ENCODE data around the gene GALE. TPM values are rescaled to one million over a fixed set of nuclear protein-coding genes. Genes with fewer than 3 reads are reported as not detected.

The GALE gene
- polyA plus RNA-seq, 3 donors: 17.6 to 21.9 (median 18.0) TPM

- Mint-ChIP-seq H3K4me3 (peak overlapping the region; percentile 89 to 95), H3K27ac (peak overlapping the region; percentile 84 to 97 (median 92)), H3K4me1 (peaks cover 39% of the 10 kb centered on the region), H3K9me3 (no peaks in the 10 kb centered on the region), H3K36me3 (peaks cover 38 to 59% of the 10 kb centered on the region in 2 donors), H3K27me3 (ENCODE audit: low read depth in 3 of 3) (peaks cover 0 to 3% (median 0%) of the 10 kb centered on the region in 3 donors)
- Histone ChIP-seq H3K36me3 (replicated peaks in 1 of 2; ENCODE audit: control insufficient read depth in 1 of 2, insufficient read depth in 2 of 2, low read length in 2 of 2) (peaks cover 23 to 58% of the 10 kb centered on the region in 2 donors), H3K79me2 (ENCODE audit: insufficient read depth, low read length) (peaks cover 5% of the 10 kb centered on the region), H4K20me1 (ENCODE audit: insufficient read depth, low read length) (no peaks in the 10 kb centered on the region), H3K4me2 (replicated peaks; ENCODE audit: extremely low read depth, low read length, poor library complexity, severe bottlenecking) (peak overlapping the region; percentile 98), H3K27me3 (ENCODE audit: control insufficient read depth in 2 of 2, insufficient read depth in 2 of 2, low read length in 2 of 2) (no peaks in the 10 kb centered on the region), H3K9ac (ENCODE audit: insufficient read depth, low read length, poor library complexity, severe bottlenecking) (peak overlapping the region; percentile 94), H2AFZ (ENCODE audit: insufficient read depth, low read depth, low read length, poor library complexity, severe bottlenecking) (peak overlapping the region; percentile 87), H3K4me1 (ENCODE audit: control insufficient read depth in 1 of 2, insufficient read depth in 2 of 2, low read length in 2 of 2) (peaks cover 37 to 45% of the 10 kb centered on the region in 2 donors), H3K4me3 (replicated peaks in 1 of 3; ENCODE audit: low read depth in 2 of 3, low read length in 3 of 3) (peak overlapping the region; percentile 47 to 88 (median 85)), H3K9me3 (replicated peaks in 1 of 2; ENCODE audit: control insufficient read depth in 1 of 2, insufficient read depth in 1 of 2, low read length in 2 of 2) (no peaks in the 10 kb centered on the region), H3K27ac (ENCODE audit: low read depth in 1 of 2, low read length in 2 of 2) (peak overlapping the region; percentile 39 to 97)
- intact Hi-C loops (cut with micrococcal nuclease): loop anchor here (2.0 to 10.0 kb wide), 2 partner anchors 21 to 115 kb away; partner anchors contain the start of genes CNR2 (in 1 of the 2) and PITHD1 (in 1 of the 2)
- TF ChIP-seq CTCF (IDR thresholded peaks at IDR 0.05): no peak
- peak; percentile 63 to 85 (median 66) for DNase-seq
- WGBS (ENCODE audit: insufficient coverage): 2% methylated on average over 48 of the region's 48 CpGs
Measured at GRCh38 chr1:23799570-23800399, 769 bp downstream of the GALE start.

- peak overlapping the region in 6 of 7 donors; percentile 71 to 95 (median 91) for H3K27ac Mint-ChIP-seq
- H3K4me1 ChIP-seq (ENCODE audit: control insufficient read depth in 1 of 2, insufficient read depth in 2 of 2, low read length in 2 of 2): peaks cover 31 to 39% of the 10 kb centered on the region in 2 donors
- no peak for DNase-seq
- intact Hi-C loops (cut with micrococcal nuclease): no loop called here
- H3K27ac ChIP-seq (ENCODE audit: low read depth in 1 of 2, low read length in 2 of 2): peak overlapping the region in 1 of 2 donors; percentile 97
- no peaks in the 10 kb centered on the region for H3K9me3 ChIP-seq (replicated peaks in 1 of 2; ENCODE audit: control insufficient read depth in 1 of 2, insufficient read depth in 1 of 2, low read length in 2 of 2)
- peaks cover 38 to 59% of the 10 kb centered on the region in 2 donors for H3K36me3 Mint-ChIP-seq
- peaks cover 29 to 61% of the 10 kb centered on the region in 2 donors for H3K36me3 ChIP-seq (replicated peaks in 1 of 2; ENCODE audit: control insufficient read depth in 1 of 2, insufficient read depth in 2 of 2, low read length in 2 of 2)
- peaks cover 5% of the 10 kb centered on the region for H3K79me2 ChIP-seq (ENCODE audit: insufficient read depth, low read length)
- H3K4me3 ChIP-seq (replicated peaks in 1 of 3; ENCODE audit: low read depth in 2 of 3, low read length in 3 of 3): peak overlapping the region in 1 of 3 experiments; percentile 85
- WGBS (ENCODE audit: insufficient coverage): 46% methylated on average over 5 of the region's 7 CpGs
- H3K4me1 Mint-ChIP-seq: peaks cover 33% of the 10 kb centered on the region
- peak overlapping the region; percentile 87 for H2AFZ ChIP-seq (ENCODE audit: insufficient read depth, low read depth, low read length, poor library complexity, severe bottlenecking)
- no peaks in the 10 kb centered on the region for H4K20me1 ChIP-seq (ENCODE audit: insufficient read depth, low read length)
- H3K4me2 ChIP-seq (replicated peaks; ENCODE audit: extremely low read depth, low read length, poor library complexity, severe bottlenecking): peak overlapping the region; percentile 98
- H3K4me3 Mint-ChIP-seq: peak overlapping the region; percentile 89 to 95
- TF ChIP-seq CTCF (IDR thresholded peaks at IDR 0.05): no peak
- no peaks in the 10 kb centered on the region for H3K9me3 Mint-ChIP-seq
- H3K27me3 ChIP-seq (ENCODE audit: control insufficient read depth in 2 of 2, insufficient read depth in 2 of 2, low read length in 2 of 2): no peaks in the 10 kb centered on the region
- H3K27me3 Mint-ChIP-seq (ENCODE audit: low read depth in 3 of 3): peaks cover 0 to 3% (median 0%) of the 10 kb centered on the region in 3 donors
- H3K9ac ChIP-seq (ENCODE audit: insufficient read depth, low read length, poor library complexity, severe bottlenecking): peak overlapping the region; percentile 94
Measured at GRCh38 chr1:23799255-23799569, 1.3 kb downstream of the GALE start.
